Esophagus (tissue), 2 donors: ENCODE results near the gene SRGAP2B. TPM values are rescaled to one million over a fixed set of nuclear protein-coding genes. Genes with fewer than 3 reads are reported as not detected.
"Not testable (repeated sequence)": the region's sequence is repeated elsewhere in the genome, so short reads cannot be mapped to it uniquely, and the experiment has no call there.

Source experiments
- H3K27ac ChIP-seq, 2 donors: one replicate each; pipeline ENCODE4 v1.5.1; 2013; ENCODE audit warnings: low read depth in 2 of 2, mild to moderate bottlenecking in 2 of 2, inconsistent platforms in 1 of 2, low read length in 1 of 2, moderate library complexity in 1 of 2
- H3K27me3 ChIP-seq, 2 donors: one replicate each; pipeline ENCODE4 v1.6.1; 2013; ENCODE audit warnings: low read length in 2 of 2, control low read depth in 1 of 2, mild to moderate bottlenecking in 1 of 2; ENCODE audit not compliant: insufficient read depth in 2 of 2, control insufficient read depth in 1 of 2
- H3K36me3 ChIP-seq, 2 donors: one replicate each; pipeline ENCODE4 v1.6.1; 2013; ENCODE audit warnings: low read length in 1 of 2; ENCODE audit not compliant: control insufficient read depth in 2 of 2, insufficient read depth in 2 of 2
- H3K4me1 ChIP-seq, 2 donors: one replicate each; pipeline ENCODE4 v1.6.1; 2013; ENCODE audit warnings: low read length in 1 of 2; ENCODE audit not compliant: control insufficient read depth in 2 of 2, insufficient read depth in 2 of 2
- H3K4me3 ChIP-seq, 2 donors: one replicate each; pipeline ENCODE4 v1.5.1; 2013; ENCODE audit warnings: low read length in 2 of 2, mild to moderate bottlenecking in 2 of 2, low read depth in 1 of 2, moderate library complexity in 1 of 2
- H3K9me3 ChIP-seq, 2 donors: one replicate each; pipeline ENCODE4 v1.6.1; 2013; ENCODE audit warnings: mild to moderate bottlenecking in 2 of 2, low read depth in 1 of 2, low read length in 1 of 2, moderate library complexity in 1 of 2; ENCODE audit not compliant: control insufficient read depth in 2 of 2, insufficient read depth in 1 of 2
- WGBS, 2 donors: extraction: QIAGEN DNeasy Blood & Tissue Kit; methylation state at CpG; one replicate each; pipeline ENCODE4 v1.1.7; 2013; 5-methylcytosine and 5-hydroxymethylcytosine counted together
- polyA plus RNA-seq, 2 donors: library from polyadenylated mRNA; stranded (reverse); fragments of 200-250 nt; gene quantifications; one replicate each; pipeline ENCODE4 v1.2.3, GENCODE V29; 2013
- donor health status: healthy with polysubstance abuse.
- donor health status: Bipolar disorder and iron deficiency.

SRGAP2B gene
- polyA plus RNA-seq, 2 donors: 3.9 to 5.6 TPM

DNA sequence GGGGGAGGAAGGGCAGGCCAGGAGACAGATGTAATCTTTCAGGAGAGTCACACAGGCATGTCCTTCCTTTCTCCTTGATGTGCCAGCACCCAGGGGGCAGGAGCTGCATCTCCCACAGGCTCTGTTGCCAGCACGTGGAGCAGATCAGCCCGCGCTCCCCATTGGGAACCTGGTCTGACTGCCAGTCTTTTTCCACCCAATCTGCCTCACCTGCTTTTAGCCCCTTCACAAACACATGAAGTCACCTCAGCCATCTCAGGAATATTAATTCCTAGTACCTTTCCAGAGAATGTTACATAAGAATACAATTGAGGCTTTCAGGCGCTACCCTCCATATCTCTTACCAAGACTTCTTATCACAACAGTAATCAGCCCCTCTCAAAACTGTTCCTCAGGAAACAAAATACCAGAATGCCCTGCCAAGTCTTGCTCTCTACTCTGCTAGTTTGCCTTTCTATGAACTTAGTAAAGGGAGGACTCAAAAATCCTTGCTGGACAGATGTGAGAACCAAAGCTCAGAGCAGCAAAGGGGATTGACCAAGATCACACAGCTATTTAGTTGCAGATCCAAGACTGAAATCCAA lies 94.3 kb downstream of the SRGAP2B start:
- not testable (repeated sequence) for H3K36me3 ChIP-seq, H3K9me3 ChIP-seq, H3K4me3 ChIP-seq, H3K27me3 ChIP-seq, H3K27ac ChIP-seq, H3K4me1 ChIP-seq
- 100% methylated on average over 1 of the region's 4 CpGs; no CpG with 5 or more reads in 1 of the 2 donors for WGBS, 2 donors

DNA sequence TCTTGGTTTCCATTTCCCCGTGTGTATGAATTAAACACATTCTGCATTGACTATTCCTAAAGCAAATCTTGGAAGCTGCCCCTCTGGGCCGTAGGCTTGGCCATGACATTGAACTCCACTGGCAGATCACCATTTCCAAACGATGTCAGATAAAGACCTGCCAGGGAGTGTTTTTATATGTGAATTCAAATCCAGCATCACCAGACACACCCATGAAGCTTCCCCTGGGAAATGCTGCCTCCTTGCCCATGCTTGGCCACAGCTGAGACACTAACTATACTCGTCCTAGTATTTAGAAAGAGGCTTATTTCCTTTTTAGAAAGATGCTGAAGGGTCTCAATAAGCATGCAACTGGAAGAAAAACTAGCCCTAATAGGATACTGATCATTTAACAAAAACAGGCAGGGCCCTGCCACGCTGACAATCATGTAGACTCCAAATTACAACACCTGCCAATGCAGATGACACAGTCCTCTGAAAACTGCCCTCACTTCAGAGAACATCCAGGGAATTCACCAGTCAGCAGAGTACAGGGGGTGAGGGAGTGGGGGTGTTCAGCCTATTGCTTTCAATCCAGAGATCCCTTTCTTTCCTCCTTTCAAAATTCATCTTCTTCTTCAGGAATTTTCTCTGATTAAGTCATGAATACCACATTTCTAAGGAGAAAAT lies 94.9 kb downstream of the SRGAP2B start:
- H3K27ac ChIP-seq, H3K4me1 ChIP-seq, H3K36me3 ChIP-seq, H3K27me3 ChIP-seq, H3K4me3 ChIP-seq, H3K9me3 ChIP-seq: not testable (repeated sequence)
- WGBS, 2 donors: no CpG with 5 or more reads among the region's 5 CpGs

- WGBS, 2 donors: 82 to 90% methylated on average over 1 of the region's 2 CpGs
- H3K9me3 ChIP-seq, H3K36me3 ChIP-seq, H3K4me3 ChIP-seq, H3K27ac ChIP-seq, H3K27me3 ChIP-seq, H3K4me1 ChIP-seq: not testable (repeated sequence)
These were observed 96.2 kb downstream of the SRGAP2B start for GRCh38 chr1:144998981-144999273.

- not testable (repeated sequence) for H3K36me3 ChIP-seq, H3K27ac ChIP-seq, H3K27me3 ChIP-seq, H3K4me1 ChIP-seq, H3K4me3 ChIP-seq, H3K9me3 ChIP-seq
- 82 to 86% methylated on average over 3 of the region's 5 CpGs for WGBS, 2 donors
These were observed 96.8 kb downstream of the SRGAP2B start for GRCh38 chr1:144998134-144998980.

DNA sequence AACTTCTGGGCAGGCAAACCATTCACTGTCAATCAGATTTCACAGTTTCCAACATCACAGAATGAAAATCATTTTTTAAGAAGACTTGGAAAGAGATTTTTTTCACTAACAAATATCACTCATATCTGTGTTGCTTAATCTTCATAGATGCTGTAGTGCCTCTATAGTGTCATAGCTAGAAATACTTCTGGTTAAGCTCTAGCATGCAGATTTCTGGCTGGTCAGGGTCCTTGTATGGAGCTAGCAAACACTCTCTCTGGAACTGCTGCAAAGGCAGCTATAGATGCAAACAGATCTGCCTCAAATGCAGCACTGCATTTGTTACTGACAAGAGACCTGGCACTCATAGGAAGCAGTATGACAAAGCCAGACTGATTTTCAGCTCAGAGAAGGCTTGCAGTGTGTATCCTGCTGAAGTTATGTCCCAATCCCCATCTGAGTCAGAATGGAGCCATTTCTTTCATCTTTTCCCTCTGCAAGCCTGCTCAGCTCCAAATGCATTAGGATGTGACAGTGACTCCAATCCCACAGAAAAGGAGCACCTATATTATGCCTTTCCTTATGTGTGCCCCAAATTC lies 99.2 kb downstream of the SRGAP2B start:
- H3K27ac ChIP-seq, H3K27me3 ChIP-seq, H3K4me1 ChIP-seq, H3K4me3 ChIP-seq, H3K9me3 ChIP-seq, H3K36me3 ChIP-seq: not testable (repeated sequence)

DNA sequence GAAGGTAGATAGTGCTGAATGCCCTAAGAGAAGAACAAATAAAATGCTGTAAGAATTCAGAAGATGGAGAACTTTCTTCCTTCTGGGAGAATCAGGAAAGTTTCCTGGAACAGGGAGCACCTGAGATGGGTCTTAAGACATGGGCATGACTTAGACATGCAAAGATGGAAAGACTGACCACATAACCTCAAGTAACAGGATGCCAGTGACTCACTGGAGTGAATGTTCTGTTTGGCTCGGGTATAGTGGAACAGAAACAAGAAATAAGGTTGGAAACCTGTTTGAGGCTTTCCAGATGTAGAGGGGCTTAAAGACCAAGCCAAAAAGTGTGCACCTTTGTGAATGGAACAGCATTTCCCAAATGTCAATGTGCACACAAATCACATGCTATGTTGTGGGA lies 102.2 kb downstream of the SRGAP2B start:
- not testable (repeated sequence) for H3K4me3 ChIP-seq, H3K36me3 ChIP-seq, H3K27me3 ChIP-seq, H3K9me3 ChIP-seq, H3K4me1 ChIP-seq, H3K27ac ChIP-seq
- WGBS, 2 donors: 69 to 78% methylated on average over 1 of the region's 1 CpG

DNA sequence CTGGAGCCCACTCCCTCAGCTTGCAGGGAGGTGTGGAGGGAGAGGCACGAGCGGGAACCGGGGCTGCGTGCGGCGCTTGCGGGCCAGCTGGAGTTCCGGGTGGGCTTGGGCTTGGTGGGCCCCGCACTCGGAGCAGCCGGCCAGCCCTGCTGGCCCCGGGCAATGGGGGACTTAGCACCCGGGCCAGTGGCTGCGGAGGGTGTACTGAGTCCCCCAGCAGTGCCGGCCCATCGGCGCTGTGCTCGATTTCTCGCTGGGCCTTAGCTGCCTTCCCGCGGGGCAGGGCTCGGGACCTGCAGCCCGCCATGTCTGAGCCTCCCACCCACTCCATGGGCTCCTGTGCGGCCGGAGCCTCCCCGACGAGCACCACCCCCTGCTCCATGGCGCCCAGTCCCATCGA lies 104.5 kb downstream of the SRGAP2B start:
- H3K4me1 ChIP-seq, H3K27me3 ChIP-seq, H3K4me3 ChIP-seq, H3K9me3 ChIP-seq, H3K27ac ChIP-seq, H3K36me3 ChIP-seq: not testable (repeated sequence)
- 97 to 100% methylated on average over 10 to 13 of the region's 29 CpGs for WGBS, 2 donors

- H3K4me1 ChIP-seq, H3K36me3 ChIP-seq, H3K27ac ChIP-seq, H3K27me3 ChIP-seq, H3K4me3 ChIP-seq, H3K9me3 ChIP-seq: not testable (repeated sequence)
- no CpG with 5 or more reads among the region's 2 CpGs for WGBS, 2 donors
These were observed 108.0 kb downstream of the SRGAP2B start for GRCh38 chr1:144987131-144987530.

GRCh38 chr1:144986171-144986860 lies 108.8 kb downstream of the SRGAP2B start:
- H3K4me1 ChIP-seq, H3K9me3 ChIP-seq, H3K4me3 ChIP-seq, H3K27ac ChIP-seq, H3K27me3 ChIP-seq, H3K36me3 ChIP-seq: not testable (repeated sequence)
- 83 to 84% methylated on average over 3 of the region's 7 CpGs for WGBS, 2 donors
